Measurements from ENCODE around the gene ALK.

Gene ALK

DNA sequence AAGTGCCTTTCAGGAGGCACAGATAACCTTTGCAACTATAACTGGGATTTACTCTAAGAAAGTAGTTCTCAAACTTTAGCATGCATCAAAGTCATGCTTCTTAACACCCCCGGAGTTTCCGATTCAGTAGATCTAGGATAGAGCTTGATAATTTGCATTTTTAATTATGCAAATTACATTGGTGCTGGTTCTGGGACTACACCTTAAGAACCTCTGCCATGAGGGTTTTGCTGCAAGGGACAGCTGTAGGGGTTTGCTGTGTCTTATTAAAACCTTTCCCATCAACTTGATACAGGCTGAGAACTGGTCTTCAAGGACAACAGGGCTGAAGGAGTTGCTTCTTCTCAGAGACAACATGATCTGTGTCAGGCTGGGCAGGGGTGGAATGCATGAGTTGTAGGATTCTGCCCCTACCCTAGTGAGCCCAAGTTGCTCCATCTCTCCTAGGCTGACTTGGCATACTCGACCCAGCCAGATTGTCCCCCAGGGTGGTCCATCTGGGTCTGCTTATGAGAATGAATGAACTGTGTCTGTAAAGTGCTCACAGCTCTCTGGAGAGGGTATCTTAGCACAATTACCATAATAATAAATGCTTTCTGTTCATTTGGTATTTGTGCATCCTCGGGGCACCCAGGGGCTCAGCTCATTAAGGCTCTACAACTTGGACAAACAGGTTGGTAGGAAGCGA is 573.5 kb downstream of the ALK start:
- no peak for DNase-seq (ENCODE audit: low read depth, low spot score)
- Histone ChIP-seq H3K27ac (no peak overlapping the region), H3K9me3 (ENCODE audit: low read depth, low read length) (no peaks in the 10 kb centered on the region), H3K36me3 (ENCODE audit: insufficient read depth, low read length) (no peaks in the 10 kb centered on the region), H3K9ac (ENCODE audit: insufficient read length) (no peak overlapping the region), H3K4me3 (no peak overlapping the region)
- TF ChIP-seq EZH2 (IDR thresholded peaks at IDR 0.05) (no peak), POLR2AphosphoS5 (IDR thresholded peaks at IDR 0.05; ENCODE audit: borderline replicate concordance, low read depth, low read length) (no peak), FOXP2 (optimal IDR thresholded peaks at IDR 0.05; ENCODE audit: control extremely low read depth, extremely low read length, insufficient read depth) (no peak)

DNA sequence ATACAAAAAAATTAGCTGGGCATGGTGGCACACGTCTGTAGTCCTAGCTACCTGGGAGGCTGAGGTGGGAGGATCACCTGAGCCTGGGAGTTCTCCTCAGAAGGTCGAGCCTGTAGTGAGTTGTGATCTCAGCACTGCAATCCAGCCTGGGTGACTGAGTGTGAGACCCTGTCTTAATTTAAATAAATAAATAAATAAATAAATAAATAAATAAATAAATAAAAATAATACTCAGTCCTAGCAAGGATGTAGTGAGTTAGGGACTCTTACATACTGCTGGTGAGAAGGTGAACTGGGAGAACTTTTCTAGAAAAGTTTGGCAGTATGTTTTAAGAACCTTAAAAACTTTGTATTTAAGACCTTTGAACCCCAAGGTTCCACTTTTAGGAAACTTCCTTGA is 576.1 kb downstream of the ALK start:
- no peaks in the 10 kb centered on the region for H3K36me3 ChIP-seq (ENCODE audit: insufficient read depth, low read length)
- DNase-seq (ENCODE audit: low read depth, low spot score): no peak
- TF ChIP-seq POLR2AphosphoS5 (IDR thresholded peaks at IDR 0.05; ENCODE audit: borderline replicate concordance, low read depth, low read length): no peak
- no peak for TF ChIP-seq FOXP2 (optimal IDR thresholded peaks at IDR 0.05; ENCODE audit: control extremely low read depth, extremely low read length, insufficient read depth)
- no peak for TF ChIP-seq EZH2 (IDR thresholded peaks at IDR 0.05)
- H3K9ac ChIP-seq (ENCODE audit: insufficient read length): no peak overlapping the region
- no peaks in the 10 kb centered on the region for H3K9me3 ChIP-seq (ENCODE audit: low read depth, low read length)
- no peak overlapping the region for H3K27ac ChIP-seq
- no peak overlapping the region for H3K4me3 ChIP-seq

DNA sequence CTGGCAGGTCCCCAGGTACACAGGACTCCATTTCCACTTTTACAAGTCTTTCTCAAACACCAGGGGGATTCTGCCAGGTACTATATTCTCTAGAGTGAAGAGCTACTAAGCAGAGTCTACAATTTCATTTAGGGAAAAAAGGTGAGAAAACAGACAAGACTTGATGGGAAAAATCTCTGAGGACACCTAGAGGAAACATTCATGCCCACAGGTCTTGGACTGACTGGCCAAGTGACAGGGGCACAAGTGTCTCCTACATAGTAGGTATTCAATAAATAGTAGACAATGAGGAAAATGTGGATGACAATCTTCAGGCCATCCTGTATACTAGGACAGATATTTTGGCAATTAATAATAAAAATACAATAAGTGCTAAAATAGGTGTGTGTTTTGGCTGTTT is 577.6 kb downstream of the ALK start:
- no peak overlapping the region for H3K4me3 ChIP-seq
- no peaks in the 10 kb centered on the region for H3K9me3 ChIP-seq (ENCODE audit: low read depth, low read length)
- TF ChIP-seq FOXP2 (optimal IDR thresholded peaks at IDR 0.05; ENCODE audit: control extremely low read depth, extremely low read length, insufficient read depth): no peak
- no peak for TF ChIP-seq POLR2AphosphoS5 (IDR thresholded peaks at IDR 0.05; ENCODE audit: borderline replicate concordance, low read depth, low read length)
- no peak for TF ChIP-seq EZH2 (IDR thresholded peaks at IDR 0.05)
- no peak overlapping the region for H3K9ac ChIP-seq (ENCODE audit: insufficient read length)
- no peak overlapping the region for H3K27ac ChIP-seq
- no peak for DNase-seq (ENCODE audit: low read depth, low spot score)
- H3K36me3 ChIP-seq (ENCODE audit: insufficient read depth, low read length): no peaks in the 10 kb centered on the region

DNA sequence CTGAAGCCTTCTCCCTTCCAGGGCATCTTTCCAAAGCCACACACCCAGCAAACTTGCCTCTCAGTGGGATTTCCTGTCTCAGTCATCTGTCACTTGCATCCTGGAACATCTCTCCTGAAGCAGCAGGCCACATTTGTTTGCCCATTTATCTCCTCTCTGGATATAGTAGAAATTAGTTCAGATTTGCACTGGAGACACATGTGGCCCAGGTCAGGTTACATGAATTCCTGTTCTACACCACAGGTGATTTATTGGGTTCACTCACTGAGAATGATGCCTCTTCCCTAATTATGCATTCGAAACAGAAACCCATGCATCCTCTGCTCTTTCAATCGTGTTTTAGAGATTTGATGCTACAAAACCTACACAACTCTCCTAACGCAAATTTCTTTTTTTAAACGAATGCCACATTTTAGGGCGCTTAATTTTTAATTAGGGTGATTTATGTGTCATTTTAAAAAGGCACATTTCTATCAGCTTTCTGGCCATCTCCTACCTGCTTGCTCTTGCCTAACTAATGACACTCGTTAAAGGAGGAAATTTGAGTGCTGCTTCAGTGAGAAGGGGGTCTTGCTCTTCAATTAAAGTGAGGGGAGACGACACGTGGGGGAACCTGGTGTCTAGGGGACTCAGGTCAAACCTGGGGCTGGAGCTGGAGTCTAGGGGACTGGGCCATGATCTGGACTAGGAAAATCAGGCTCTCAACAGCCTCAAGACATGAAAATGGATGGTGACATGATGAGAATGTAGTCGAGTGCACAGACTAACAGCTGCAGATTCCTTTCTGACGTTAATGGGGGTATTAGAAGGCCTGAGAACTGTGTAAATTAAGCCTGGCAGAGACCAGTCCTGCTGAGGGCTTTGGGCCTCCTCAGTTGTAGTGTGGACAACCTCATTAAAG is 584.8 kb downstream of the ALK start:
- Histone ChIP-seq H3K4me3 (no peak overlapping the region), H3K36me3 (ENCODE audit: insufficient read depth, low read length) (no peaks in the 10 kb centered on the region), H3K27ac (no peak overlapping the region), H3K9me3 (ENCODE audit: low read depth, low read length) (no peaks in the 10 kb centered on the region), H3K9ac (ENCODE audit: insufficient read length) (no peak overlapping the region)
- DNase-seq (ENCODE audit: low read depth, low spot score): no peak
- TF ChIP-seq EZH2 (IDR thresholded peaks at IDR 0.05) (no peak), FOXP2 (optimal IDR thresholded peaks at IDR 0.05; ENCODE audit: control extremely low read depth, extremely low read length, insufficient read depth) (no peak), POLR2AphosphoS5 (IDR thresholded peaks at IDR 0.05; ENCODE audit: borderline replicate concordance, low read depth, low read length) (no peak)

DNA sequence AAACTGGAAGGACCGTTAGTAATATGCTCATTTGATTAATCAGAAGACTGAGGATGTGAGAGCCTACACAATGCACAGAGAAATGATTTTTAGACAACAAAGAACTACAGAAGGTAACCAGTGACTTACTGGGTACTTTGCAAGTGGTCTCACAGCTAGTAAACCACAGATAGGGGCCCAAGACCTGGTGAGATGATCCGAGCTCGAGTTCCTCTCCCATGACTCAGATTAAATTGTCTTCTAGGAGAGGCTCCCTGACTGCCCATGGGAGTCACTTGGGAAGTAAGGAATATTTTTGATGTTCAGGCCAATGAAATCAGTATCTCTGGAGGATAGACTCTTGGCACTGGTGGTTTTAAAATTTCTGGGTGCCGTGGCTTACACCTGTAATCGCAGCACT is 586.0 kb downstream of the ALK start:
- Histone ChIP-seq H3K4me3 (no peak overlapping the region), H3K27ac (no peak overlapping the region), H3K36me3 (ENCODE audit: insufficient read depth, low read length) (no peaks in the 10 kb centered on the region), H3K9me3 (ENCODE audit: low read depth, low read length) (no peaks in the 10 kb centered on the region), H3K9ac (ENCODE audit: insufficient read length) (no peak overlapping the region)
- TF ChIP-seq EZH2 (IDR thresholded peaks at IDR 0.05): no peak
- TF ChIP-seq POLR2AphosphoS5 (IDR thresholded peaks at IDR 0.05; ENCODE audit: borderline replicate concordance, low read depth, low read length): no peak
- no peak for TF ChIP-seq FOXP2 (optimal IDR thresholded peaks at IDR 0.05; ENCODE audit: control extremely low read depth, extremely low read length, insufficient read depth)
- no peak for DNase-seq (ENCODE audit: low read depth, low spot score)

DNA sequence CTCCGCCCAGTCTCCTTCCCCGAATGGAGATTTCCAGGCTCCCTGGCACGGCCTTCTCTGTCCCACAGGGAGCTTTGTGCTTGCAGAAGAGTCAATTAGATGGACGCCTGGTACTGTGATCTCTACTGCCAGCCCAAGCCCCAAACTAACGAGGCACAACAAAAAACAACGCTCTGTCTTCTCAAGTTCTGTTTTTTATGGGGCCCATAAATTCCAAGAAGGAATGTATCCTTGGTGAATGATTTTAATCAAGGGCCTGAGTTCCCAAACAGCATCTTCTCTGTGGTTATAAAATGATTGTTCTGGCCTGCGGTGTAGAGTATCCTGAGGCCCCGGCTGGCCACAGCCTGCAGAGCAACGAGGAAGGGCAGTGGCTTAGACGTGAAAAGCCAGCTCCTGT is 586.7 kb downstream of the ALK start:
- no peak for TF ChIP-seq POLR2AphosphoS5 (IDR thresholded peaks at IDR 0.05; ENCODE audit: borderline replicate concordance, low read depth, low read length)
- no peak for TF ChIP-seq EZH2 (IDR thresholded peaks at IDR 0.05)
- no peak for TF ChIP-seq FOXP2 (optimal IDR thresholded peaks at IDR 0.05; ENCODE audit: control extremely low read depth, extremely low read length, insufficient read depth)
- Histone ChIP-seq H3K36me3 (ENCODE audit: insufficient read depth, low read length) (no peaks in the 10 kb centered on the region), H3K9ac (ENCODE audit: insufficient read length) (no peak overlapping the region), H3K4me3 (no peak overlapping the region), H3K27ac (no peak overlapping the region), H3K9me3 (ENCODE audit: low read depth, low read length) (no peaks in the 10 kb centered on the region)
- no peak for DNase-seq (ENCODE audit: low read depth, low spot score)

DNA sequence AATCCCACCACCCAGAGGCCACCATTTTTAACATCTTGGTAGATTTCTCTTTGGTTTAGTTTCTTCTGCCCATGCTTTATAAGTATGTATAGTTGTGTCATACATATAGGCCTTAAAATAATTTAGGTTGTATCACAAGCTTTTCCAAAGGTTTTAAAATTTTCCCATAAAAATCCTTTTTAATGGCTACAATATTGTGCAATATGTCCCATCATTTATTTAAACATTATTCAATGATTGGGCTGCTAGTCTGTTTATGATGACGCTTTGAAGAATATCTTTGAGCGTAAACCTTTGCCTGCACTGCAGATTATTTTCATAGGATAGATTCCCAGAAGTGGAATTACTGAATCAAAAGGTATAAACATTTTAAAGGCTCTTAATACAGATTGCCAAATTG is 588.8 kb downstream of the ALK start:
- Histone ChIP-seq H3K36me3 (ENCODE audit: insufficient read depth, low read length) (no peaks in the 10 kb centered on the region), H3K27ac (peak overlapping the region; percentile 46; the same call in 1 of the 2 replicates), H3K9me3 (ENCODE audit: low read depth, low read length) (no peaks in the 10 kb centered on the region), H3K4me3 (no peak overlapping the region), H3K9ac (ENCODE audit: insufficient read length) (no peak overlapping the region)
- no peak for DNase-seq (ENCODE audit: low read depth, low spot score)
- TF ChIP-seq POLR2AphosphoS5 (IDR thresholded peaks at IDR 0.05; ENCODE audit: borderline replicate concordance, low read depth, low read length) (no peak), FOXP2 (optimal IDR thresholded peaks at IDR 0.05; ENCODE audit: control extremely low read depth, extremely low read length, insufficient read depth) (no peak), EZH2 (IDR thresholded peaks at IDR 0.05) (no peak)

DNA sequence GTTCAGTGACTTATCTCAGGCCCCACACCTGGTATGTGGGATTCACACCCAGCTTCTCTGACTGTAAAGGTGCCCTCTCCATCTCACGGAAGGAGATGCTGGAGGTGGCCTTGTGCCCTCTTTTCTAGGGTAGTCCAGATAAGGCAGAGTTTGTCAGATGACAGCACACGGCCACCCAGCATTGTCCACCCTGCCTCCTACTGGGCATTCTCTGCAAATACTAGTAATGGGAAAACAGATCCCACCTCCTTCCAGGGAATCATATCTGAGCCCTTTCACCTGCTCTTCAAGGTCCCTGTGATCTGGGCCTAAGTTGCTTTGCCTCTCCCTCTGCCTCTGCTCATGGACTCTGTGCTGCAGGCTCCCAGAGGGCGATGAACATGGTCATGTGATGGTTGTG is 591.5 kb downstream of the ALK start:
- DNase-seq (ENCODE audit: low read depth, low spot score): no peak
- no peaks in the 10 kb centered on the region for H3K9me3 ChIP-seq (ENCODE audit: low read depth, low read length)
- no peak overlapping the region for H3K27ac ChIP-seq
- no peaks in the 10 kb centered on the region for H3K36me3 ChIP-seq (ENCODE audit: insufficient read depth, low read length)
- H3K4me3 ChIP-seq: no peak overlapping the region
- H3K9ac ChIP-seq (ENCODE audit: insufficient read length): no peak overlapping the region
- TF ChIP-seq POLR2AphosphoS5 (IDR thresholded peaks at IDR 0.05; ENCODE audit: borderline replicate concordance, low read depth, low read length) (no peak), FOXP2 (optimal IDR thresholded peaks at IDR 0.05; ENCODE audit: control extremely low read depth, extremely low read length, insufficient read depth) (no peak)
